GM23338 (cell line): ENCODE results near the gene CDC42BPG. TPM values are rescaled to one million over a fixed set of nuclear protein-coding genes. Genes with fewer than 3 reads are reported as not detected.
A peak's percentile ranks its signal among the peaks of the same experiment; 100 is the strongest.

Experiments
- ATAC-seq: fragments of 200-7000 bp; cut with Tn5 transposase; 3 replicates; pipeline ENCODE4 v1.9.1; 2020
- DNase-seq: peaks from one replicate; pipeline ENCODE4 v3.0.0-alpha.2; 2015; ENCODE audit warnings: low spot score
- H2AFZ ChIP-seq: fragments of 200-600 bp; sonication (generic); 2 replicates; pipeline ENCODE4 v1.8.0; 2016; ENCODE audit warnings: antibody characterized with exemption, mild to moderate bottlenecking, moderate library complexity
- H3F3A ChIP-seq: fragments of 200-600 bp; sonication (generic); replicated peaks from 2 replicates; pipeline ENCODE4 v1.8.0; 2017; ENCODE audit warnings: antibody characterized with exemption, mixed run types, low read depth
- H3K27ac ChIP-seq: fragments of 200-600 bp; sonication (generic); 2 replicates; pipeline ENCODE4 v1.6.1; 2016; ENCODE audit warnings: low read depth
- H3K27me3 ChIP-seq: fragments of 200-600 bp; sonication (generic); 2 replicates; pipeline ENCODE4 v1.8.0; 2016; ENCODE audit warnings: mild to moderate bottlenecking, mixed run types, moderate library complexity; ENCODE audit not compliant: insufficient read depth
- H3K36me3 ChIP-seq: fragments of 200-600 bp; sonication (generic); 2 replicates; pipeline ENCODE4 v1.8.0; 2016; ENCODE audit warnings: mild to moderate bottlenecking; ENCODE audit not compliant: insufficient read depth
- H3K4me1 ChIP-seq: fragments of 200-600 bp; sonication (generic); 2 replicates; pipeline ENCODE4 v1.8.0; 2016; ENCODE audit warnings: mild to moderate bottlenecking, moderate library complexity; ENCODE audit not compliant: insufficient read depth
- H3K4me2 ChIP-seq: fragments of 200-600 bp; sonication (generic); 2 replicates; pipeline ENCODE4 v1.7.1; 2017; ENCODE audit warnings: mixed run types
- H3K4me3 ChIP-seq: fragments of 200-600 bp; sonication (generic); 2 replicates; pipeline ENCODE4 v1.6.1; 2016; ENCODE audit warnings: mixed run types
- H3K79me2 ChIP-seq: fragments of 200-600 bp; sonication (generic); replicated peaks from 2 replicates; pipeline ENCODE4 v1.8.0; 2017; ENCODE audit warnings: mild to moderate bottlenecking; ENCODE audit not compliant: insufficient read depth
- H3K9me2 ChIP-seq: fragments of 200-600 bp; sonication (generic); 2 replicates; pipeline ENCODE4 v1.8.0; 2017; ENCODE audit not compliant: insufficient read depth
- H4K20me1 ChIP-seq: fragments of 200-600 bp; sonication (generic); replicated peaks from 2 replicates; pipeline ENCODE4 v1.8.0; 2017; ENCODE audit warnings: mild to moderate bottlenecking; ENCODE audit not compliant: insufficient read depth
- H3K27ac Mint-ChIP-seq: 2 replicates; pipeline ENCODE4 v1.8.0; 2020; ENCODE audit warnings: inconsistent platforms, mild to moderate bottlenecking, moderate library complexity, mixed read lengths
- H3K27me3 Mint-ChIP-seq: 3 replicates; pipeline ENCODE4 v1.8.0; 2022; ENCODE audit warnings: low read depth, mild to moderate bottlenecking, moderate library complexity, mixed read lengths, inconsistent platforms; ENCODE audit not compliant: insufficient read depth, poor library complexity
- H3K36me3 Mint-ChIP-seq: 3 replicates; pipeline ENCODE4 v1.8.0; 2021; ENCODE audit warnings: low read depth, mild to moderate bottlenecking, inconsistent platforms, moderate library complexity, mixed read lengths
- H3K4me1 Mint-ChIP-seq: 3 replicates; pipeline ENCODE4 v1.8.0; 2020; ENCODE audit warnings: mild to moderate bottlenecking, inconsistent platforms, mixed read lengths
- H3K4me3 Mint-ChIP-seq: 3 replicates; pipeline ENCODE4 v1.8.0; 2021; ENCODE audit warnings: moderate library complexity, mild to moderate bottlenecking, inconsistent platforms, mixed read lengths
- H3K9me3 Mint-ChIP-seq: 3 replicates; pipeline ENCODE4 v1.8.0; 2020; ENCODE audit warnings: moderate library complexity, mild to moderate bottlenecking, inconsistent platforms, mixed read lengths
- CREB1 ChIP-seq: fragments of 250-450 bp; sonication (Bioruptor Pico); IDR thresholded peaks from 2 replicates; pipeline ENCODE4 v1.5.0; 2020; ENCODE audit warnings: low read depth, mild to moderate bottlenecking, moderate library complexity
- EZH2 ChIP-seq: fragments of 200-600 bp; sonication (generic); IDR thresholded peaks from one replicate; pipeline ENCODE4 v1.8.0; 2017; ENCODE audit warnings: antibody characterized with exemption, mild to moderate bottlenecking, low read depth; ENCODE audit not compliant: unreplicated experiment
- EZH2phosphoT487 ChIP-seq: fragments of 200-600 bp; sonication (generic); IDR thresholded peaks from one replicate; pipeline ENCODE4 v1.8.1; 2018; ENCODE audit warnings: antibody characterized with exemption; ENCODE audit not compliant: unreplicated experiment
- JUNB ChIP-seq: IDR thresholded peaks from one replicate; pipeline ENCODE4 v1.6.1; 2016; ENCODE audit warnings: antibody characterized with exemption; ENCODE audit not compliant: unreplicated experiment
- NANOG ChIP-seq: IDR thresholded peaks from 2 replicates; pipeline ENCODE4 v1.6.1; 2016; ENCODE audit warnings: antibody characterized with exemption, borderline replicate concordance
- POLR2AphosphoS5 ChIP-seq: IDR thresholded peaks from 2 replicates; pipeline ENCODE4 v1.6.1; 2016; ENCODE audit warnings: antibody characterized with exemption, low read depth
- STAT1 ChIP-seq: IDR thresholded peaks from one replicate; pipeline ENCODE4 v1.6.1; 2016; ENCODE audit warnings: antibody characterized with exemption; ENCODE audit not compliant: unreplicated experiment
- ZNF114 ChIP-seq: fragments of 250-450 bp; sonication (Bioruptor Pico); IDR thresholded peaks from 2 replicates; pipeline ENCODE4 v1.5.0; 2020; ENCODE audit warnings: mild to moderate bottlenecking, moderate library complexity
- ZNF331 ChIP-seq: fragments of 250-450 bp; sonication (Bioruptor Pico); IDR thresholded peaks from 2 replicates; pipeline ENCODE4 v1.5.0; 2020; ENCODE audit warnings: low read depth, mild to moderate bottlenecking, moderate library complexity
- polyA plus RNA-seq: library from polyadenylated mRNA; unstranded; fragments of >200 nt; fragmentation: Nextera tagmentation; extraction: Ambion mirVana; gene quantifications from 2 replicates; pipeline ENCODE4 v1.2.1, GENCODE V29; 2016
- total RNA-seq: library from RNA; depleted of rRNA; stranded (reverse); fragments of >200 nt; shearing (Covaris generic); gene quantifications from 2 replicates; pipeline ENCODE4 v1.2.3, GENCODE V29; 2014
- TF ChIP-seq, protein P1 (sequence below): IDR thresholded peaks from one replicate; pipeline ENCODE4 v1.6.1; 2018; ENCODE audit warnings: antibody characterized with exemption; ENCODE audit not compliant: unreplicated experiment
- TF ChIP-seq, protein P2 (sequence below): fragments of 250-450 bp; sonication (Bioruptor Pico); IDR thresholded peaks from 2 replicates; pipeline ENCODE4 v1.5.0; 2020; ENCODE audit warnings: mild to moderate bottlenecking, moderate library complexity
- TF ChIP-seq, protein P3 (sequence below), 2 experiments: fragments of 200-600 bp in 1 of 2; sonication (generic) in 1 of 2; conservative IDR thresholded peaks; 2 replicates each; pipeline versions ENCODE4 v1.5.1 to v1.6.1; 2016 to 2017; ENCODE audit warnings: antibody characterized with exemption in 2 of 2, low read depth in 2 of 2, mild to moderate bottlenecking in 2 of 2, moderate library complexity in 1 of 2
- TF ChIP-seq, protein P4 (sequence below): IDR thresholded peaks from 2 replicates; pipeline ENCODE4 v1.6.1; 2016; ENCODE audit warnings: antibody characterized with exemption

Gene CDC42BPG
- total and polyA plus RNA-seq, 2 experiments from 2014 or later: 2.3 to 11.6 TPM

DNA sequence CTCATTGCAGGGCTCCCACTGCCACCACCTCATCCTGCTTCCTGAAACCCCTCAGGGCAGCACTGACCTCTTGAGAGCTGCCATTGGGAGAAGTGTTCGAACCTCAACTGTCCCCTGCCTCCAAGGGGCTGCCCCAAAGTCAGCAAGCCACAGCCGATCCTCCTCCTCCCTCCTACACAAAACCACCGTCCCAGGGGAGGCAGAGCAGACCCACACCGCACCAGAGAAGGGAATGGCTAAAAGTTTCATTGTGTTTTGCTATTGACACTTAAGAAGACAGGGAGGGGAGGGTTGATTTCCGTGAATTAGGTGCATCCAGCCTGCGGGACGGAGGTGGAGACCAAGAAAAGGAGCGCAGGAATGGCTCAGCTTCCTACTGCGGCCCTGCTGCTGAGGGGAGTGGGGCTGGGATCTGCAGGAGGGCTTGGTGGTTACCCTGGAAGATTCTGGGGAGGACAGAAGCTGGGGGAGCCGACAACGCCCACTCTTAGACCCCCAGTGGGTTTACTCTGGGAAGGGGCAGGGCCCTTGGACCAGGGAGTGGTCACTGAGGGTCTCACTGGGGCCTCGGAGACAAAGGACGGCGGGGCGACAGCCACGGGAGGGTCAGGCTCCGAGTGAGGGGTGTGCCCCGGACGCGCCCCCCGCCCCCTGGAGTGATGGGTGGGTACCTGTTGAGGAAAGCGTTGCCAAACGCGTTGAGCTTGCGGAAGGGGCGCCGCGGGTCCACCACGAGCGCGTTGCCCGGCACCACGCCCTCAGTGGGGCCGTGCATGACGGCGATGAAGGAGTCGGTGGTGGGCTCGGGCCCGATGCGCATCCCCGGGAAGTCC is 33.2 kb upstream of the CDC42BPG start:
- Histone ChIP-seq H3K4me2 (peak overlapping the region; percentile 93), H3K4me1 (peaks cover 15% of the 10 kb centered on the region; the same call in 1 of the 2 replicates), H3K27me3 (peaks cover 5% of the 10 kb centered on the region; the same call in 1 of the 2 replicates), H3K4me3 (peak overlapping the region; percentile 98), H3K27ac (no peak overlapping the region), H3K9me2 (no peaks in the 10 kb centered on the region), H2AFZ (peak overlapping the region; percentile 98), H4K20me1 (no peaks in the 10 kb centered on the region; the same call in 1 of the 2 replicates), H3F3A (0 out of 2 replicates have a peak, but pooled peaks cover 3% of the 10 kb centered on the region), H3K36me3 (no peaks in the 10 kb centered on the region), H3K79me2 (peaks cover 21% of the 10 kb centered on the region)
- peak overlapping the region; percentile 76 for H3K4me3 Mint-ChIP-seq
- peaks cover 10% of the 10 kb centered on the region for H3K27me3 Mint-ChIP-seq
- H3K9me3 Mint-ChIP-seq: no peaks in the 10 kb centered on the region
- ATAC-seq (peak; percentile 11), DNase-seq (no peak)
- TF ChIP-seq EZH2phosphoT487 (no peak), NANOG (no peak), JUNB (no peak), POLR2AphosphoS5 (no peak), CREB1 (CRISPR knock-in tag) (no peak), ZNF114 (CRISPR knock-in tag) (no peak), ZNF331 (CRISPR knock-in tag) (no peak), STAT1 (no peak), EZH2 (no peak)
- TF ChIP-seq, protein P1, sequence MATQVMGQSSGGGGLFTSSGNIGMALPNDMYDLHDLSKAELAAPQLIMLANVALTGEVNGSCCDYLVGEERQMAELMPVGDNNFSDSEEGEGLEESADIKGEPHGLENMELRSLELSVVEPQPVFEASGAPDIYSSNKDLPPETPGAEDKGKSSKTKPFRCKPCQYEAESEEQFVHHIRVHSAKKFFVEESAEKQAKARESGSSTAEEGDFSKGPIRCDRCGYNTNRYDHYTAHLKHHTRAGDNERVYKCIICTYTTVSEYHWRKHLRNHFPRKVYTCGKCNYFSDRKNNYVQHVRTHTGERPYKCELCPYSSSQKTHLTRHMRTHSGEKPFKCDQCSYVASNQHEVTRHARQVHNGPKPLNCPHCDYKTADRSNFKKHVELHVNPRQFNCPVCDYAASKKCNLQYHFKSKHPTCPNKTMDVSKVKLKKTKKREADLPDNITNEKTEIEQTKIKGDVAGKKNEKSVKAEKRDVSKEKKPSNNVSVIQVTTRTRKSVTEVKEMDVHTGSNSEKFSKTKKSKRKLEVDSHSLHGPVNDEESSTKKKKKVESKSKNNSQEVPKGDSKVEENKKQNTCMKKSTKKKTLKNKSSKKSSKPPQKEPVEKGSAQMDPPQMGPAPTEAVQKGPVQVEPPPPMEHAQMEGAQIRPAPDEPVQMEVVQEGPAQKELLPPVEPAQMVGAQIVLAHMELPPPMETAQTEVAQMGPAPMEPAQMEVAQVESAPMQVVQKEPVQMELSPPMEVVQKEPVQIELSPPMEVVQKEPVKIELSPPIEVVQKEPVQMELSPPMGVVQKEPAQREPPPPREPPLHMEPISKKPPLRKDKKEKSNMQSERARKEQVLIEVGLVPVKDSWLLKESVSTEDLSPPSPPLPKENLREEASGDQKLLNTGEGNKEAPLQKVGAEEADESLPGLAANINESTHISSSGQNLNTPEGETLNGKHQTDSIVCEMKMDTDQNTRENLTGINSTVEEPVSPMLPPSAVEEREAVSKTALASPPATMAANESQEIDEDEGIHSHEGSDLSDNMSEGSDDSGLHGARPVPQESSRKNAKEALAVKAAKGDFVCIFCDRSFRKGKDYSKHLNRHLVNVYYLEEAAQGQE: no peak
- TF ChIP-seq, protein P2, sequence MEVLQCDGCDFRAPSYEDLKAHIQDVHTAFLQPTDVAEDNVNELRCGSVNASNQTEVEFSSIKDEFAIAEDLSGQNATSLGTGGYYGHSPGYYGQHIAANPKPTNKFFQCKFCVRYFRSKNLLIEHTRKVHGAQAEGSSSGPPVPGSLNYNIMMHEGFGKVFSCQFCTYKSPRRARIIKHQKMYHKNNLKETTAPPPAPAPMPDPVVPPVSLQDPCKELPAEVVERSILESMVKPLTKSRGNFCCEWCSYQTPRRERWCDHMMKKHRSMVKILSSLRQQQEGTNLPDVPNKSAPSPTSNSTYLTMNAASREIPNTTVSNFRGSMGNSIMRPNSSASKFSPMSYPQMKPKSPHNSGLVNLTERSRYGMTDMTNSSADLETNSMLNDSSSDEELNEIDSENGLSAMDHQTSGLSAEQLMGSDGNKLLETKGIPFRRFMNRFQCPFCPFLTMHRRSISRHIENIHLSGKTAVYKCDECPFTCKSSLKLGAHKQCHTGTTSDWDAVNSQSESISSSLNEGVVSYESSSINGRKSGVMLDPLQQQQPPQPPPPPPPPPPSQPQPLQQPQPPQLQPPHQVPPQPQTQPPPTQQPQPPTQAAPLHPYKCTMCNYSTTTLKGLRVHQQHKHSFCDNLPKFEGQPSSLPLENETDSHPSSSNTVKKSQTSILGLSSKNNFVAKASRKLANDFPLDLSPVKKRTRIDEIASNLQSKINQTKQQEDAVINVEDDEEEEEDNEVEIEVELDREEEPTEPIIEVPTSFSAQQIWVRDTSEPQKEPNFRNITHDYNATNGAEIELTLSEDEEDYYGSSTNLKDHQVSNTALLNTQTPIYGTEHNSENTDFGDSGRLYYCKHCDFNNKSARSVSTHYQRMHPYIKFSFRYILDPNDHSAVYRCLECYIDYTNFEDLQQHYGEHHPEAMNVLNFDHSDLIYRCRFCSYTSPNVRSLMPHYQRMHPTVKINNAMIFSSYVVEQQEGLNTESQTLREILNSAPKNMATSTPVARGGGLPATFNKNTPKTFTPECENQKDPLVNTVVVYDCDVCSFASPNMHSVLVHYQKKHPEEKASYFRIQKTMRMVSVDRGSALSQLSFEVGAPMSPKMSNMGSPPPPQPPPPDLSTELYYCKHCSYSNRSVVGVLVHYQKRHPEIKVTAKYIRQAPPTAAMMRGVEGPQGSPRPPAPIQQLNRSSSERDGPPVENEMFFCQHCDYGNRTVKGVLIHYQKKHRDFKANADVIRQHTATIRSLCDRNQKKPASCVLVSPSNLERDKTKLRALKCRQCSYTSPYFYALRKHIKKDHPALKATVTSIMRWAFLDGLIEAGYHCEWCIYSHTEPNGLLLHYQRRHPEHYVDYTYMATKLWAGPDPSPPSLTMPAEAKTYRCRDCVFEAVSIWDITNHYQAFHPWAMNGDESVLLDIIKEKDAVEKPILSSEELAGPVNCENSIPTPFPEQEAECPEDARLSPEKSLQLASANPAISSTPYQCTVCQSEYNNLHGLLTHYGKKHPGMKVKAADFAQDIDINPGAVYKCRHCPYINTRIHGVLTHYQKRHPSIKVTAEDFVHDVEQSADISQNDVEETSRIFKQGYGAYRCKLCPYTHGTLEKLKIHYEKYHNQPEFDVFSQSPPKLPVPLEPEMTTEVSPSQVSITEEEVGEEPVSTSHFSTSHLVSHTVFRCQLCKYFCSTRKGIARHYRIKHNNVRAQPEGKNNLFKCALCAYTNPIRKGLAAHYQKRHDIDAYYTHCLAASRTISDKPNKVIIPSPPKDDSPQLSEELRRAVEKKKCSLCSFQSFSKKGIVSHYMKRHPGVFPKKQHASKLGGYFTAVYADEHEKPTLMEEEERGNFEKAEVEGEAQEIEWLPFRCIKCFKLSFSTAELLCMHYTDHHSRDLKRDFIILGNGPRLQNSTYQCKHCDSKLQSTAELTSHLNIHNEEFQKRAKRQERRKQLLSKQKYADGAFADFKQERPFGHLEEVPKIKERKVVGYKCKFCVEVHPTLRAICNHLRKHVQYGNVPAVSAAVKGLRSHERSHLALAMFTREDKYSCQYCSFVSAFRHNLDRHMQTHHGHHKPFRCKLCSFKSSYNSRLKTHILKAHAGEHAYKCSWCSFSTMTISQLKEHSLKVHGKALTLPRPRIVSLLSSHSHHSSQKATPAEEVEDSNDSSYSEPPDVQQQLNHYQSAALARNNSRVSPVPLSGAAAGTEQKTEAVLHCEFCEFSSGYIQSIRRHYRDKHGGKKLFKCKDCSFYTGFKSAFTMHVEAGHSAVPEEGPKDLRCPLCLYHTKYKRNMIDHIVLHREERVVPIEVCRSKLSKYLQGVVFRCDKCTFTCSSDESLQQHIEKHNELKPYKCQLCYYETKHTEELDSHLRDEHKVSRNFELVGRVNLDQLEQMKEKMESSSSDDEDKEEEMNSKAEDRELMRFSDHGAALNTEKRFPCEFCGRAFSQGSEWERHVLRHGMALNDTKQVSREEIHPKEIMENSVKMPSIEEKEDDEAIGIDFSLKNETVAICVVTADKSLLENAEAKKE (CRISPR knock-in tag): no peak
- TF ChIP-seq, protein P3, sequence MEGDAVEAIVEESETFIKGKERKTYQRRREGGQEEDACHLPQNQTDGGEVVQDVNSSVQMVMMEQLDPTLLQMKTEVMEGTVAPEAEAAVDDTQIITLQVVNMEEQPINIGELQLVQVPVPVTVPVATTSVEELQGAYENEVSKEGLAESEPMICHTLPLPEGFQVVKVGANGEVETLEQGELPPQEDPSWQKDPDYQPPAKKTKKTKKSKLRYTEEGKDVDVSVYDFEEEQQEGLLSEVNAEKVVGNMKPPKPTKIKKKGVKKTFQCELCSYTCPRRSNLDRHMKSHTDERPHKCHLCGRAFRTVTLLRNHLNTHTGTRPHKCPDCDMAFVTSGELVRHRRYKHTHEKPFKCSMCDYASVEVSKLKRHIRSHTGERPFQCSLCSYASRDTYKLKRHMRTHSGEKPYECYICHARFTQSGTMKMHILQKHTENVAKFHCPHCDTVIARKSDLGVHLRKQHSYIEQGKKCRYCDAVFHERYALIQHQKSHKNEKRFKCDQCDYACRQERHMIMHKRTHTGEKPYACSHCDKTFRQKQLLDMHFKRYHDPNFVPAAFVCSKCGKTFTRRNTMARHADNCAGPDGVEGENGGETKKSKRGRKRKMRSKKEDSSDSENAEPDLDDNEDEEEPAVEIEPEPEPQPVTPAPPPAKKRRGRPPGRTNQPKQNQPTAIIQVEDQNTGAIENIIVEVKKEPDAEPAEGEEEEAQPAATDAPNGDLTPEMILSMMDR (conservative IDR thresholded peaks at IDR 0.05; ENCODE audit: low read depth in 2 of 2): no peak
- TF ChIP-seq, protein P4, sequence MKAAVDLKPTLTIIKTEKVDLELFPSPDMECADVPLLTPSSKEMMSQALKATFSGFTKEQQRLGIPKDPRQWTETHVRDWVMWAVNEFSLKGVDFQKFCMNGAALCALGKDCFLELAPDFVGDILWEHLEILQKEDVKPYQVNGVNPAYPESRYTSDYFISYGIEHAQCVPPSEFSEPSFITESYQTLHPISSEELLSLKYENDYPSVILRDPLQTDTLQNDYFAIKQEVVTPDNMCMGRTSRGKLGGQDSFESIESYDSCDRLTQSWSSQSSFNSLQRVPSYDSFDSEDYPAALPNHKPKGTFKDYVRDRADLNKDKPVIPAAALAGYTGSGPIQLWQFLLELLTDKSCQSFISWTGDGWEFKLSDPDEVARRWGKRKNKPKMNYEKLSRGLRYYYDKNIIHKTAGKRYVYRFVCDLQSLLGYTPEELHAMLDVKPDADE: no peak
- H3K4me1 Mint-ChIP-seq: peaks cover 29% of the 10 kb centered on the region
- H3K27ac Mint-ChIP-seq: no peak overlapping the region
- peaks cover 5% of the 10 kb centered on the region; the same call in 1 of the 3 replicates for H3K36me3 Mint-ChIP-seq
